ENCODE results near the gene TRIP10.
A peak's percentile ranks its signal among the peaks of the same experiment; 100 is the strongest.
"Not testable (repeated sequence)": the region's sequence is repeated elsewhere in the genome, so short reads cannot be mapped to it uniquely, and the experiment has no call there.

Gene TRIP10

DNA sequence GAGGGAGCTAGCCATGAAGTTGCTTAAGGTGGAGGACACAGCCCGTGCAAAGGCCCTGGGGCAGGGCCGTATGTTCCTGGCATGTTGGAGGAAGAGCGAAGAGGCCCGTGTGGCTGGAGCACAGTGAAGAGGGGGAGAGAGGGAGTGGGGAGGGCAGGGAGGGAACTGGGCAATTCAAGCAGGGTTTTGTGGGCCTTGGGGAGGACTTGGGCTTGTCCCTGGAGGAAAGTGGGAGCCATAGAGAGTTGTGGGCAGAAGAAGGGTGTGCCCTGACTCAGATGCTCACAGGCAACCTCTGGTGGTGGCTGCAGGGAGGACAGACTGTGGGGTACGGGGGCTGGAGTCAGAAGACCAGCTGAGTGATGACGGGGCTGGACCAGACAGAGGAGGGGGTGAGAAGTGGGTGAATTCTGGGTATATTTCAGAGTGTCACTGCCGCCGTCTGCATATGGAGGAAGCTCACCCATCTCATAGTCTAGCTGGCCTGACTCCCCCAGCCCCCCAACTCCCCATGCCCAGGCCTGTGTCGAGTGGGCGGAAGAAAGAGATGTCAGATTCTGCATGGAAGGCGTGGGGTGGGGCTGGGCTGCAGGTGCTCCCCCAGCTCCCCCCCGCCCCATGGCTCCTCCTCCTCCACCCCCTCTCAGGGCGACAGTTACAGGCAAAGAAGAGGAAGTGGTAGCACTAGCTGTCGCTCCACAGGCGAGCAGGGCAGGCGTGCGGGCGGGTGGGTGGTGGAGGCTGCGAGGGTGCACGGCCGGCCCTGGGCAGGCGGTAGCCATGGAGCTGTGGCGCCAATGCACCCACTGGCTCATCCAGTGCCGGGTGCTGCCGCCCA, 32.8 kb downstream of the TRIP10 start, which contains the start of gene VAV1:
VAV1 (plus strand) TSS at position 681 of the 838 bp plus-strand sequence; CDS start at position 781, 100 bp downstream.
- Histone ChIP-seq H3K9ac (peak within 1 kb of the TSS; percentile 49; the same call in 1 of the 2 replicates), H3K4me2 (peak within 1 kb of the TSS; percentile 51), H2AFZ (ENCODE audit: low read depth) (peak within 1 kb of the TSS; percentile 35; the same call in 1 of the 2 replicates), H4K20me1 (ENCODE audit: insufficient read depth) (no peaks in the 10 kb centered on the region), H3K27ac (0 out of 2 replicates have a peak within 1 kb of the TSS, but pooled peaks have one; percentile 6), H3K4me1 (ENCODE audit: low read depth, poor library complexity, severe bottlenecking) (peaks cover 25% of the 10 kb centered on the region), H3K79me2 (ENCODE audit: insufficient read depth, low read depth) (peaks cover 40% of the 10 kb centered on the region; the same call in 1 of the 2 replicates), H3K4me3 (IDR thresholded peaks at IDR 0.05; ENCODE audit: insufficient read depth, low read depth, low read length) (no peak within 1 kb of the TSS), H3K27me3 (ENCODE audit: insufficient read depth, low read depth) (no peaks in the 10 kb centered on the region), H3K36me3 (ENCODE audit: insufficient read depth) (no peaks in the 10 kb centered on the region)
- TF ChIP-seq, protein P1, sequence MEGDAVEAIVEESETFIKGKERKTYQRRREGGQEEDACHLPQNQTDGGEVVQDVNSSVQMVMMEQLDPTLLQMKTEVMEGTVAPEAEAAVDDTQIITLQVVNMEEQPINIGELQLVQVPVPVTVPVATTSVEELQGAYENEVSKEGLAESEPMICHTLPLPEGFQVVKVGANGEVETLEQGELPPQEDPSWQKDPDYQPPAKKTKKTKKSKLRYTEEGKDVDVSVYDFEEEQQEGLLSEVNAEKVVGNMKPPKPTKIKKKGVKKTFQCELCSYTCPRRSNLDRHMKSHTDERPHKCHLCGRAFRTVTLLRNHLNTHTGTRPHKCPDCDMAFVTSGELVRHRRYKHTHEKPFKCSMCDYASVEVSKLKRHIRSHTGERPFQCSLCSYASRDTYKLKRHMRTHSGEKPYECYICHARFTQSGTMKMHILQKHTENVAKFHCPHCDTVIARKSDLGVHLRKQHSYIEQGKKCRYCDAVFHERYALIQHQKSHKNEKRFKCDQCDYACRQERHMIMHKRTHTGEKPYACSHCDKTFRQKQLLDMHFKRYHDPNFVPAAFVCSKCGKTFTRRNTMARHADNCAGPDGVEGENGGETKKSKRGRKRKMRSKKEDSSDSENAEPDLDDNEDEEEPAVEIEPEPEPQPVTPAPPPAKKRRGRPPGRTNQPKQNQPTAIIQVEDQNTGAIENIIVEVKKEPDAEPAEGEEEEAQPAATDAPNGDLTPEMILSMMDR (conservative IDR thresholded peaks at IDR 0.05; ENCODE audit: low read depth, low read length) = peak; percentile 36; the same call in 1 of the 2 replicates

DNA sequence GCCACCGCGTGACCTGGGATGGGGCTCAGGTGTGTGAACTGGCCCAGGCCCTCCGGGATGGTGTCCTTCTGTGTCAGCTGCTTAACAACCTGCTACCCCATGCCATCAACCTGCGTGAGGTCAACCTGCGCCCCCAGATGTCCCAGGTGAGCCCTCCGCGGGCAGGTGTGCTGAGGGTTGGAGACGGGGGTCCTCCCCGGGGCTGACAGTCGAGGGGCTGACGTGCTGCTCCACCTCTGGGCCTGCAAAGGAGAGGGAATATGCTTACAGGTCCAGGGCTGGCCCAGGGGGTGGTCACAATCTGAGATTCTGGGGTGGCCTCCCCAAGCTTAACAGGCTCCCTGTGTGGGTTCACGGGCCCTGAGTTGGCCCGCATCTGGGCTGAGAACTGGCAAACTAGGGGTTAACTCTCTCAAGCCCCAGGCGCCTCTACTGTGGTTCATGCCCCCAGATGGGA, 33.4 kb downstream of the TRIP10 start:
- peaks cover 31% of the 10 kb centered on the region for H3K4me1 ChIP-seq (ENCODE audit: low read depth, poor library complexity, severe bottlenecking)
- no peaks in the 10 kb centered on the region for H3K27me3 ChIP-seq (ENCODE audit: insufficient read depth, low read depth)
- peak overlapping the region; percentile 35; the same call in 1 of the 2 replicates for H2AFZ ChIP-seq (ENCODE audit: low read depth)
- peaks cover 47% of the 10 kb centered on the region; the same call in 1 of the 2 replicates for H3K79me2 ChIP-seq (ENCODE audit: insufficient read depth, low read depth)
- no peaks in the 10 kb centered on the region for H3K36me3 ChIP-seq (ENCODE audit: insufficient read depth)
- no peaks in the 10 kb centered on the region for H4K20me1 ChIP-seq (ENCODE audit: insufficient read depth)
- H3K4me2 ChIP-seq = peak overlapping the region; percentile 51
- H3K4me3 ChIP-seq (IDR thresholded peaks at IDR 0.05; ENCODE audit: insufficient read depth, low read depth, low read length) = no peak overlapping the region
- TF ChIP-seq, protein P1 (conservative IDR thresholded peaks at IDR 0.05; ENCODE audit: low read depth, low read length) = no peak
- peak overlapping the region; percentile 49; the same call in 1 of the 2 replicates for H3K9ac ChIP-seq
- 0 out of 2 replicates have a peak overlapping the region, but pooled peaks have one; percentile 6 for H3K27ac ChIP-seq

DNA sequence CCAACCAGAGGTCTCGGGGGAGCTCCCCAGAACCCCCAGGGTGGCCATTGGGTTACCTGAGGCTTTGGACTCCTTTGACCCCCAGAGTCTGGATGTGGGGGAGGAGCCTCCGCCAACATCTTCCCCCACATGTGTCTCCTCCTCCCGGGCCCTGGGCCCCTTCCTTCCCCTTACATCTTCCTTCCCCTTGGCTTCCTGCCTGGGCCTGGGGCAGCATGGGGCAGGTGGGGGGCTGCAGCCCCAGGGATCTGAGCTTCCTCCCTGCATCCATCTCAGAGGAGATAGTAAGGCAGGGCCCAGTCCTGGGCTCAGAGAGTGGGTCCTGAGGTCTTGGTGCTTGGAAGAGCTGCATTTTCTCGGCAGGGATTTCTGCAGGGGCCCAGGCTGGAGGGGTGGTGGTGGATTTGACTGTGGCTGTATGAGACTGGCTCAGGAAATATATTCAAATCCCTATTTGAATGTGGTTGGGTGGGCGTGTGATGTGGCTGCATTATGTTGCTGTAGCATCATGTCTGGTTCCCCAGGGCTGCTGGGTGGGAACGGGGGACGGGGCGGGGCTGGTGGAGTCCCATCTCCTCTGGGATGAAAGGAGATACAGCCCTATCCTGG, 33.9 kb downstream of the TRIP10 start:
- Histone ChIP-seq H3K4me3 (IDR thresholded peaks at IDR 0.05; ENCODE audit: insufficient read depth, low read depth, low read length) (no peak overlapping the region), H3K27ac (0 out of 2 replicates have a peak overlapping the region, but pooled peaks have one; percentile 6), H3K79me2 (ENCODE audit: insufficient read depth, low read depth) (peaks cover 48% of the 10 kb centered on the region; the same call in 1 of the 2 replicates), H3K9ac (peak overlapping the region; percentile 49; the same call in 1 of the 2 replicates), H3K36me3 (ENCODE audit: insufficient read depth) (no peaks in the 10 kb centered on the region), H2AFZ (ENCODE audit: low read depth) (peak overlapping the region; percentile 35; the same call in 1 of the 2 replicates), H3K4me2 (peak overlapping the region; percentile 51), H3K27me3 (ENCODE audit: insufficient read depth, low read depth) (no peaks in the 10 kb centered on the region), H4K20me1 (ENCODE audit: insufficient read depth) (no peaks in the 10 kb centered on the region), H3K4me1 (ENCODE audit: low read depth, poor library complexity, severe bottlenecking) (peaks cover 33% of the 10 kb centered on the region)
- TF ChIP-seq, protein P1 (conservative IDR thresholded peaks at IDR 0.05; ENCODE audit: low read depth, low read length) = no peak

DNA sequence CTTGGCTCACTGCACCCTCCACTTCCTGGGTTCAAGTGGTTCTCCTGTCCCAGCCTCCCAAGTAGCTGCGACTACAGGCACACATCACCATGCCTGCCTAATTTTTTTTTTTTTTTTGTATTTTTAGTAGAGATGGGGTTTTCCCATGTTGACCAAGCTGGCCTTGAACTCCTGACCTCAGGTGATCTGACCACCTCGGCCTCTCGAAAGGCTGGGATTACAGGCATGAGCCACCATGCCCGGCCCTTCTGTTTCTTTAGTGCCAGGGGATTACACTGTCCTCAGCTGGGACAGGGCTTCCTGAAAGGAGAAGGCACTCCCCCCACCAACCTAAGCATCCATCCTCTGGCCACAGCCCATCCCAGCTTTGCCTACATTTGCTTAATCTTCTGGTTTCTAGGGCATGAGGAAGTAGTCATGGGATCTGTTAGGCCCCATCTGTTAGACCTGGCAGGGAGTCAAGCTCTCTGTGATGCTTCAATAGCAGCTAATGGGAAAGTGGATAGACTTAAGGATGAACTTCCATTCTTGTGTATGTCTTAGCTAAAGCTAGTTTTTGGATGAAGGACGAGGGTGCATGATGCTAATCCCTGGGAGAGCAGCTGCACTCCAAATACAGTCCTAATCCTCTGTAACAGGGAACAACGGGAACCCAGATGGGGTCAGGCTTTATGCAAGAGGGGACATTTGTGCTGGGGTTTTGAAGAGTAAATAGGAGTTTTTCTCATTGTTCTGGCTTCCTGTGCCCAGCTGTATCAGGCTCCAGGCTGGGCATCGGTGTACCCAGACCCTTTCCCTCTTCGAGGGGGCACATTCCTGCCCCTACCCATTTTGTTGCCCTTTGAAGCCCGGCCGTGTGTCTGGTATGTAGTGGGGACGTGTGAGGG, 35.6 kb downstream of the TRIP10 start:
- no peak overlapping the region for H2AFZ ChIP-seq (ENCODE audit: low read depth)
- no peak overlapping the region for H3K9ac ChIP-seq
- H3K27ac ChIP-seq = no peak overlapping the region
- H4K20me1 ChIP-seq (ENCODE audit: insufficient read depth) = no peaks in the 10 kb centered on the region
- no peaks in the 10 kb centered on the region for H3K36me3 ChIP-seq (ENCODE audit: insufficient read depth)
- H3K4me3 ChIP-seq (IDR thresholded peaks at IDR 0.05; ENCODE audit: insufficient read depth, low read depth, low read length) = no peak overlapping the region
- H3K27me3 ChIP-seq (ENCODE audit: insufficient read depth, low read depth) = no peaks in the 10 kb centered on the region
- TF ChIP-seq, protein P1 (conservative IDR thresholded peaks at IDR 0.05; ENCODE audit: low read depth, low read length) = no peak
- peaks cover 39% of the 10 kb centered on the region for H3K4me1 ChIP-seq (ENCODE audit: low read depth, poor library complexity, severe bottlenecking)
- peak overlapping the region; percentile 1; the same call in 1 of the 2 replicates for H3K4me2 ChIP-seq
- H3K79me2 ChIP-seq (ENCODE audit: insufficient read depth, low read depth) = peaks cover 57% of the 10 kb centered on the region

DNA sequence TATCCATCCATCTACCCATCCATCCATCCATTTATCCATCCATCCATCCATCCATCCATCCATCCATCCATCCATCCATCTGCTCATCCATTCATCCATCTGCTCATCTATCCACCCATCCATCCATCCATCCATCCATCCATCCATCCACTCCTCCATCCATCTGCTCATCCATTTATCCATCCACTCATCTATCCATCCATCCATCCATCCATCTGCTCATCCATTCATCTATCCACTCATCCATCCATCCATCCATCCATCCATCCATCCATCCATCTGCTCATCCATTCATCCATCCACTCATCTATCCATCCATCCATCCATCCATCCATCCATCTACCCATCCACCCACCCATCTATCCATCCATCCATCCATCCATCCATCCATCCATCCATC, 36.6 kb downstream of the TRIP10 start:
- not testable (repeated sequence) for H3K27ac ChIP-seq; H2AFZ ChIP-seq (ENCODE audit: low read depth); H3K36me3 ChIP-seq (ENCODE audit: insufficient read depth); H3K4me2 ChIP-seq; H4K20me1 ChIP-seq (ENCODE audit: insufficient read depth); H3K4me3 ChIP-seq (IDR thresholded peaks at IDR 0.05; ENCODE audit: insufficient read depth, low read depth, low read length); H3K27me3 ChIP-seq (ENCODE audit: insufficient read depth, low read depth); H3K9ac ChIP-seq
- Histone ChIP-seq H3K79me2 (ENCODE audit: insufficient read depth, low read depth) (peaks cover 67% of the 10 kb centered on the region), H3K4me1 (ENCODE audit: low read depth, poor library complexity, severe bottlenecking) (peaks cover 39% of the 10 kb centered on the region)

Measured in KMS-11 (cell line).